Astrocyte of the cerebellum (primary cell): ENCODE data around the gene RAVER1.

Source experiments
- DNase-seq: peaks from one replicate; pipeline ENCODE4 v3.0.0-alpha.2; 2011; ENCODE audit warnings: low read depth
- H3K4me3 ChIP-seq: 2 replicates; pipeline ENCODE4 v1.5.1; 2011; ENCODE audit warnings: mild to moderate bottlenecking, low read depth, low read length, moderate library complexity
- CTCF ChIP-seq: IDR thresholded peaks from 2 replicates; pipeline ENCODE4 v1.5.1; 2012; ENCODE audit warnings: low read length, low read depth, moderate library complexity, mild to moderate bottlenecking; ENCODE audit errors: missing control alignments
- in situ Hi-C: cut with HindIII; loops from 2 replicates; pipeline ENCODE4 v1.10.0; 2017; ENCODE audit warnings: low sequenced_read_pairs

The RAVER1 gene

GRCh38 chr19:10333758-10334587, 644 bp upstream of the RAVER1 start:
- TF ChIP-seq CTCF, result no peak
- no peak for DNase-seq
- in situ Hi-C loops, result no loop called here
- H3K4me3 ChIP-seq, result peak overlapping the region; percentile 68

GRCh38 chr19:10332158-10332964, 968 bp downstream of the RAVER1 start:
- DNase-seq, result no peak
- TF ChIP-seq CTCF, result no peak
- peak overlapping the region; percentile 68 for H3K4me3 ChIP-seq
- in situ Hi-C loops, result no loop called here

DNA sequence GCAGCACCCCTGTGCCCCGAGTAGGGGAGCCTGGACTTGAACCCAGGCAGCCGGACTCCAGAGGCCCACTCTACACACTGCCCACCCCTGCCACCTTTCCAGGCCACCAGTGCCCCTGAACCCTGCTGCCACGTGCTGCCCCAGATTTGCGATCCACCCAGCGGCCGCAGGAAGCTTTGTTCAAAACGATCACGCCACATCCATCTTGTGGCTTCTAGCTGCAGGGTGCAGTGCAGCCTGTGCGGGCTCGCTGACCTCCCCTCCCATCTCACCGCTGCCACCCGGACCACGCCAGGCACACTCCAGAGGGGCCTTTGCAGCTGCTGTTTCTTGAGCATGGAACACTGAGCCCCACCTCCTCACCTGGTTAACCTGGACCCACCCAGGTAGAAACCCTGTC, 3.8 kb downstream of the RAVER1 start:
- no peak for TF ChIP-seq CTCF
- in situ Hi-C loops, result no loop called here
- no peak overlapping the region for H3K4me3 ChIP-seq
- no peak for DNase-seq

DNA sequence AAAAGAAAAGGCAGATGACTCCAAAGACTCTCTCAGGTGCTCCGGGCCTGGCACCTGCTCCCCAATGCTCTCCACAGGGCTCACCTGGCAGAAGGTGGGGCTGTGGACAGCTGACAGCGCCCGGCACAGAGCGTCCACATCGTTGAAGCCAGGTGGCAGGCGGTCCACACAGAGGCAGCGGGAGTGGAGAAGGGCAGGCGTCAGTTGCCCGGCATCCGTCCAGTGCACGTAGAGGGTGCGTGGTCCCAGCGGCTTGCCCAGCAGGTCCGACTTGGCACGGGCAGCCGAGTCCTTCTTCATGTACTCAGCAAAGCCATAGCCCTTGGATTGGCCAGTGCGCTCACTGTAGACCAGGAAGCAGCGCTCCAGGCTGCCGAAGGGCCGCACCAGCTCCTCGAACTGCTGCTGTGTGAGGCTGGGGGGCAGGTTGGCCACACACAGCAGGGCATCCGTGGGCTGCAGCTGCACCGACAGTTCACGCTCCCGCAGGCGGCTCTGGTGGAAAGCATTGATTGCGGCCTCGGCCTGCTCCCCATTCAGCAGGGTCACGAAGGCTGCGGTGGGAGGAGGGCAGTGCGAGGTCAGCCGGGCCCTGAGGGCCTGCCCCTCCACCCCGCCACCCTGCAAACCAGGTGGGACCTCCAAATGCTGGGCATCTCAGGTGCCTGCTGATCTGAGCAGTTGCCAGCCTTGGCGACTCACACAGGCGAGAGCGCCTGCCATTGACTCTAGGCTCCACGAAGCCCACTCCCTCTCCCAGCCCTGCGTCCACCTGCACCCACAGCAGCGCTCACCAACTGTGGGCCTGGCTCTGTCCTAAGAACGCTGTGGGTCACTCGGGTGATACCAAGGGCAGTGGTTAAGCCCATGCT, 4.5 kb downstream of the RAVER1 start:
- H3K4me3 ChIP-seq, result no peak overlapping the region
- no peak for TF ChIP-seq CTCF
- DNase-seq, result no peak
- in situ Hi-C loops, result no loop called here

DNA sequence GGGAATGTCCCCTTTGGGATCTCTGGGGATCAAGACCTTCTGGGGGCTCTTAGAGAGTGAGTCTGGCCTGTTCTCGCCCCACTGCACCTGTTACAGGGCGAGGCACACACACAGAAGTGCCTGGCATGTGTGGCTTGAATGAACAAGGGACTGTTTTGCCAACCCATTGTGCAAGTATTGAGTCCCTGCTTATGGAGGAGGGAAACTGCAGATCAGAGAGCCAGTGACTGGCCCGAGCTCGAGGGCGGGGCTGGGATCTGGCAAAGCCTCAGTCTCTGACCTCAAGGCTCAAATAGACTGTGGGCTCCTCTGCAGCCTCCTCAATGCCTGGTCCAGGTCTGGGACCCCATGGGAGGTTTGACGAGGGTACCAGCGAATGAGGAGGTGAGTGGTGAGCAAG, 5.5 kb downstream of the RAVER1 start:
- no peak for DNase-seq
- in situ Hi-C loops, result no loop called here
- H3K4me3 ChIP-seq, result no peak overlapping the region
- no peak for TF ChIP-seq CTCF

- in situ Hi-C loops, result no loop called here
- no peak for DNase-seq
- H3K4me3 ChIP-seq, result no peak overlapping the region
- no peak for TF ChIP-seq CTCF
These were observed 7.6 kb downstream of the RAVER1 start for GRCh38 chr19:10325732-10326131.
